OCI-LY7 (cell line): ENCODE measurements around the gene AQR. TPM values are rescaled to one million over a fixed set of nuclear protein-coding genes. Genes with fewer than 3 reads are reported as not detected.
"Not testable (repeated sequence)": the region's sequence is repeated elsewhere in the genome, so short reads cannot be mapped to it uniquely, and the experiment has no call there.

Source experiments
- BruUV-seq: library from RNA; stranded (reverse); fragments of 400-500 nt; replicated peaks from 2 replicates; lab custom pipeline; 2021; lab: Mats Ljungman, UMichigan
- CTCF ChIA-PET: fragments of 300-600 bp; sonication (Branson Sonifier 250); formaldehyde crosslinking; loops from one replicate; lab custom pipeline; 2022; ENCODE audit warnings: antibody characterized with exemption; ENCODE audit not compliant: unreplicated experiment; lab: Charles Lee
- POLR2A ChIA-PET: fragments of 300-600 bp; sonication (Branson Sonifier 250); formaldehyde crosslinking; loops from one replicate; lab custom pipeline; 2022; ENCODE audit warnings: antibody characterized with exemption; lab: Charles Lee
- DNase-seq: peaks from one replicate; pipeline ENCODE4 v3.0.0-alpha.2; 2015; ENCODE audit warnings: low spot score
- H2AFZ ChIP-seq: fragments of 200-600 bp; sonication (generic), shearing (Covaris generic); 2 replicates; pipeline ENCODE4 v1.6.1; 2014; ENCODE audit warnings: mild to moderate bottlenecking, antibody characterized with exemption, low read length, moderate library complexity
- H3K27ac ChIP-seq: fragments of 200-600 bp; sonication (generic); 2 replicates; pipeline ENCODE4 v1.5.1; 2014; ENCODE audit warnings: mixed run types, low read depth, mild to moderate bottlenecking, moderate library complexity, low read length, inconsistent platforms; ENCODE audit not compliant: poor library complexity, severe bottlenecking
- H3K36me3 ChIP-seq: fragments of 200-600 bp; sonication (generic); 2 replicates; pipeline ENCODE4 v1.6.1; 2014; ENCODE audit warnings: mild to moderate bottlenecking, antibody characterized with exemption, low read length, moderate library complexity, mixed read lengths; ENCODE audit not compliant: insufficient read depth
- H3K4me1 ChIP-seq: fragments of 200-600 bp; sonication (generic); 2 replicates; pipeline ENCODE4 v1.5.1; 2014; ENCODE audit warnings: mild to moderate bottlenecking, low read length; ENCODE audit not compliant: insufficient read depth, poor library complexity, severe bottlenecking
- H3K4me2 ChIP-seq: fragments of 200-600 bp; sonication (generic); 2 replicates; pipeline ENCODE4 v1.6.1; 2014; ENCODE audit warnings: mild to moderate bottlenecking, low read length
- H3K4me3 ChIP-seq: fragments of 200-600 bp; sonication (generic); 2 replicates; pipeline ENCODE4 v1.5.1; 2014; ENCODE audit warnings: mild to moderate bottlenecking, low read depth, low read length; ENCODE audit not compliant: poor library complexity, severe bottlenecking
- H3K79me2 ChIP-seq: fragments of 200-600 bp; sonication (generic); 2 replicates; pipeline ENCODE4 v1.6.1; 2016; ENCODE audit warnings: low read depth, mild to moderate bottlenecking, low read length, moderate library complexity, mixed read lengths; ENCODE audit not compliant: insufficient read depth
- H3K9me2 ChIP-seq: fragments of 200-600 bp; sonication (generic); 2 replicates; pipeline ENCODE4 v1.6.1; 2016; ENCODE audit warnings: mild to moderate bottlenecking, low read length, mixed read lengths; ENCODE audit not compliant: insufficient read depth
- H3K9me3 ChIP-seq: fragments of 200-600 bp; sonication (generic); 2 replicates; pipeline ENCODE4 v1.6.1; 2014; ENCODE audit warnings: mild to moderate bottlenecking, mixed run types, low read length, mixed read lengths
- H4K20me1 ChIP-seq: fragments of 200-600 bp; sonication (generic); 2 replicates; pipeline ENCODE4 v1.6.1; 2014; ENCODE audit warnings: mild to moderate bottlenecking, antibody characterized with exemption, low read length, moderate library complexity, mixed read lengths; ENCODE audit not compliant: insufficient read depth
- CTCF ChIP-seq: fragments of 200-600 bp; sonication (generic); conservative IDR thresholded peaks from 2 replicates; pipeline ENCODE4 v1.5.1; 2014; ENCODE audit warnings: mild to moderate bottlenecking, antibody characterized with exemption, low read length, moderate library complexity, mixed read lengths
- EZH2phosphoT487 ChIP-seq: fragments of 200-600 bp; sonication (generic); IDR thresholded peaks from 2 replicates; pipeline ENCODE4 v1.6.1; 2018; ENCODE audit warnings: low read depth, borderline replicate concordance, mild to moderate bottlenecking, mixed run types, antibody characterized with exemption, low read length, moderate library complexity, mixed read lengths
- intact Hi-C: fragments of 100-400 bp; cut with micrococcal nuclease; formaldehyde crosslinking; loops from one replicate; pipeline ENCODE4 v1.10.0; 2022; ENCODE audit not compliant: unreplicated experiment
- total RNA-seq, 2 experiments: library from RNA; depleted of rRNA in 1 of 2; stranded (reverse); fragments of >200 nt in 1 of 2; shearing (Covaris generic) in 1 of 2; gene quantifications; 2 replicates each; pipeline ENCODE4 v1.2.3, GENCODE V29; 2014 to 2022

AQR gene
- total RNA-seq, 2 experiments from 2014 or later, result 18.5 to 36.4 TPM

DNA sequence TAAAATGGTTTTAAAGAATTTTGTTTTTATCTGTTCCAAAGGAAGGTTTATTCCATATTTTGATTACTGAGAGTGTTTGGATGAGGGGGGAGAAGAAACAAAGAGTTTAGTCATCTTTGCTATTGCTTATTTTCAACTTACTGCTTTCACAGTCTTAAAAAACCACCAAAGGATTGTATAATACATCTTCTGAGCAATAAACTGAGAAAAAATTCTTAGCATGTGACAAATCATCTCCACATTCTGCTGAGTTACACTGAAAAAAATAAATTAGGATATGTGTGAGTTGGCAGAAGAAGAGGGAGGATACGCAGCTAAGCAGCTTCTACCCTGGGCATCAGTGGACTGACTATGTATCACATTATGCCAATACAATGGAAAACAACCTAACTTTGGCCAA lies 151.0 kb downstream of the AQR start:
- no peak overlapping the region for H3K4me2 ChIP-seq
- no TSS peak for BruUV-seq
- H3K4me1 ChIP-seq, result no peaks in the 10 kb centered on the region
- ChIA-PET POLR2A (no interaction called here), CTCF (no interaction called here)
- H3K9me3 ChIP-seq, result no peaks in the 10 kb centered on the region
- H3K9me2 ChIP-seq, result no peaks in the 10 kb centered on the region
- no peaks in the 10 kb centered on the region for H3K36me3 ChIP-seq
- TF ChIP-seq EZH2phosphoT487 (no peak), CTCF (no peak)
- H3K4me3 ChIP-seq, result no peak overlapping the region
- H4K20me1 ChIP-seq, result no peaks in the 10 kb centered on the region
- intact Hi-C loops, result no loop called here
- no peak for DNase-seq
- no peak overlapping the region for H2AFZ ChIP-seq
- H3K79me2 ChIP-seq, result no peaks in the 10 kb centered on the region
- no peak overlapping the region for H3K27ac ChIP-seq

DNA sequence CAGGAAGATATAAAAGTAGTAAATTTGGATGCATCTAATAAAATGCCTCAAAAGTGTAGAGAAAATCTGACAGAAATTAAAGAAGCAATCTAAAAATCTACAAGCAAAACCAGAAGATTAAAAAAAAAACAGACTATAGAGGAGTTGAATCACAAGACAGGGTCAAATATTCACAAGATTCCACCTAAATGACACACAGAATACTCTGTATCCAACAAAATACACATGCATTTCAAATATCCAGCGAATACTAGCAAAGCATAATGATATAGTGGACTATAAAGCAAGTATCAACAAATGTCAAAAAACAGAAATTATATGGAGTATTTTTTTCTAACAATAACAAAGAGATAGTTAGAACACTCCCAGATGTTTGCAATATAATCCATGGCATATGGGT lies 153.7 kb downstream of the AQR start:
- ChIA-PET POLR2A (interaction anchor here (0.6 to 1.2 kb wide), 3 partner anchors 9 to 129 kb away, joined by 3 to 4 read pairs (median 4); no protein-coding TSS in a partner anchor), CTCF (no interaction called here)
- no peak for DNase-seq
- intact Hi-C loops, result no loop called here
- H3K27ac ChIP-seq, result no peak overlapping the region
- no peak overlapping the region for H2AFZ ChIP-seq
- H4K20me1 ChIP-seq, result no peaks in the 10 kb centered on the region
- H3K4me1 ChIP-seq, result no peaks in the 10 kb centered on the region
- BruUV-seq, result no TSS peak
- H3K4me2 ChIP-seq, result no peak overlapping the region
- no peaks in the 10 kb centered on the region for H3K79me2 ChIP-seq
- H3K36me3 ChIP-seq, result no peaks in the 10 kb centered on the region
- H3K9me3 ChIP-seq, result no peaks in the 10 kb centered on the region
- H3K4me3 ChIP-seq, result no peak overlapping the region
- TF ChIP-seq EZH2phosphoT487 (no peak), CTCF (no peak)
- no peaks in the 10 kb centered on the region for H3K9me2 ChIP-seq

GRCh38 chr15:34813446-34814190 lies 155.9 kb downstream of the AQR start:
- Histone ChIP-seq H3K9me2 (no peaks in the 10 kb centered on the region), H2AFZ (no peak overlapping the region), H3K4me2 (no peak overlapping the region), H3K36me3 (no peaks in the 10 kb centered on the region), H3K9me3 (no peaks in the 10 kb centered on the region), H3K79me2 (no peaks in the 10 kb centered on the region), H3K27ac (no peak overlapping the region), H4K20me1 (no peaks in the 10 kb centered on the region), H3K4me3 (no peak overlapping the region), H3K4me1 (no peaks in the 10 kb centered on the region)
- ChIA-PET POLR2A (no interaction called here), CTCF (no interaction called here)
- no TSS peak for BruUV-seq
- intact Hi-C loops, result no loop called here
- no peak for DNase-seq
- TF ChIP-seq EZH2phosphoT487 (no peak), CTCF (no peak)

GRCh38 chr15:34812868-34813365 lies 156.6 kb downstream of the AQR start:
- H3K4me2 ChIP-seq, BruUV-seq, CTCF ChIA-PET: not testable (repeated sequence)

More at GRCh38 chr15:34812868-34813365, 156.6 kb downstream of the AQR start:
- H3K4me1 ChIP-seq, H2AFZ ChIP-seq, H3K27ac ChIP-seq, H3K9me3 ChIP-seq, H3K36me3 ChIP-seq, H3K79me2 ChIP-seq, H4K20me1 ChIP-seq, POLR2A ChIA-PET, H3K4me3 ChIP-seq, DNase-seq, H3K9me2 ChIP-seq, intact Hi-C loops: not testable (repeated sequence)
